DND-41 (cell line): ENCODE data around the gene STX19.

Experiments used
- CTCF ChIP-seq: IDR thresholded peaks from 2 replicates; pipeline ENCODE4 v1.5.1; 2012; ENCODE audit warnings: borderline replicate concordance, low read length, moderate library complexity, mild to moderate bottlenecking; ENCODE audit not compliant: poor library complexity, severe bottlenecking; ENCODE audit errors: extremely low read depth
- EZH2 ChIP-seq: IDR thresholded peaks from 3 replicates; pipeline ENCODE4 v1.6.1; 2012; ENCODE audit warnings: borderline replicate concordance, low read depth, mild to moderate bottlenecking, moderate library complexity, low read length, inconsistent platforms; ENCODE audit not compliant: severe bottlenecking

- TF ChIP-seq CTCF: no peak
- TF ChIP-seq EZH2: no peak
Observed at GRCh38 chr3:94019659-94020058, 8.7 kb downstream of the STX19 start.
